GM13977 (cell line): ENCODE data around the gene HLA-DPA1.

Source experiments
- DNase-seq: peaks from one replicate; pipeline ENCODE4 v3.0.0; 2012; ENCODE audit warnings: low spot score
- in situ Hi-C: fragments of 300-500 bp; cut with MboI; formaldehyde crosslinking; loops from one replicate; pipeline ENCODE4 v1.12.0; 2022; ENCODE audit warnings: low sequenced_read_pairs, low pct_unique_long_range_greater_than_20kb, mixed read lengths, inconsistent platforms; ENCODE audit not compliant: unreplicated experiment
- TF ChIP-seq, protein P1 (sequence below): IDR thresholded peaks from 2 replicates; pipeline ENCODE4 v1.5.1; 2012; ENCODE audit warnings: mild to moderate bottlenecking, control low read depth; ENCODE audit not compliant: insufficient read depth; ENCODE audit errors: extremely low read depth, missing control alignments

HLA-DPA1 gene

DNA sequence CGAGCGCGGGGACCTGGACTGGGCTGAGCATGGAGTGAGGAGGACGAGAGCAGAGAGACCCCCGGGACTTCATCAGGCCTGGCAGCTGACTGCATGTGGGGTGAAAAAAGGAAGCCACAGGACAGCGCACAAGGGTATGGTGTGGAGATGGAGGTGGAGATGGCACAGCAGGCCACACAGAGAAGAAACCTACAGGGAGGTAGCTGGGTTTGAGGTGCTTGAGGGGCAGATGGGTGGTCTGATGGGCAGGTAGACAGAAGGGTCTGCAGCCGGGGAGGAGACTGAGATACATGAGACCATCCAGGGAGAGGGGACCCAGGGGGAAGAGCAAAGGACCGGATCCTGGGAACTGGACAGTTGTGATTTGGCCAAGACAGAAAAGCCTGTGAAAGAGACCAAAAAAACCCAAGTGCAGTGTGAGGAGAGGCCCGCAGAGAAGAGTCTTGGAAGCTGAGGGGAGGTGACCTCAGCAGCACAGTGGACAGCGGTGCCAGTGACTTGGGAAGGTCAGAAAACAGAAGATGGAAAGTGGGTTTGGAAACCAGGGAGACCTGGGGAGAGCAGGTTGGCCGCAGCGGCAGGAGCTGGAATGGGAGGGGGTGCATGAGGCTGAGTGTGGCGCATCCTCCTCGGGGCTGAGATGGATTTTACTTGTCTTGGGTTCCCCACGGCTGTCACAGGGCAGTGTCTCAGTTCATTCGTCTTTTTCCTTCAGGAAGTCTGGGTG, 7.8 kb upstream of the HLA-DPA1 start:
- no peak for DNase-seq
- in situ Hi-C loops = no loop called here
- TF ChIP-seq, protein P1, sequence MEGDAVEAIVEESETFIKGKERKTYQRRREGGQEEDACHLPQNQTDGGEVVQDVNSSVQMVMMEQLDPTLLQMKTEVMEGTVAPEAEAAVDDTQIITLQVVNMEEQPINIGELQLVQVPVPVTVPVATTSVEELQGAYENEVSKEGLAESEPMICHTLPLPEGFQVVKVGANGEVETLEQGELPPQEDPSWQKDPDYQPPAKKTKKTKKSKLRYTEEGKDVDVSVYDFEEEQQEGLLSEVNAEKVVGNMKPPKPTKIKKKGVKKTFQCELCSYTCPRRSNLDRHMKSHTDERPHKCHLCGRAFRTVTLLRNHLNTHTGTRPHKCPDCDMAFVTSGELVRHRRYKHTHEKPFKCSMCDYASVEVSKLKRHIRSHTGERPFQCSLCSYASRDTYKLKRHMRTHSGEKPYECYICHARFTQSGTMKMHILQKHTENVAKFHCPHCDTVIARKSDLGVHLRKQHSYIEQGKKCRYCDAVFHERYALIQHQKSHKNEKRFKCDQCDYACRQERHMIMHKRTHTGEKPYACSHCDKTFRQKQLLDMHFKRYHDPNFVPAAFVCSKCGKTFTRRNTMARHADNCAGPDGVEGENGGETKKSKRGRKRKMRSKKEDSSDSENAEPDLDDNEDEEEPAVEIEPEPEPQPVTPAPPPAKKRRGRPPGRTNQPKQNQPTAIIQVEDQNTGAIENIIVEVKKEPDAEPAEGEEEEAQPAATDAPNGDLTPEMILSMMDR = no peak

DNA sequence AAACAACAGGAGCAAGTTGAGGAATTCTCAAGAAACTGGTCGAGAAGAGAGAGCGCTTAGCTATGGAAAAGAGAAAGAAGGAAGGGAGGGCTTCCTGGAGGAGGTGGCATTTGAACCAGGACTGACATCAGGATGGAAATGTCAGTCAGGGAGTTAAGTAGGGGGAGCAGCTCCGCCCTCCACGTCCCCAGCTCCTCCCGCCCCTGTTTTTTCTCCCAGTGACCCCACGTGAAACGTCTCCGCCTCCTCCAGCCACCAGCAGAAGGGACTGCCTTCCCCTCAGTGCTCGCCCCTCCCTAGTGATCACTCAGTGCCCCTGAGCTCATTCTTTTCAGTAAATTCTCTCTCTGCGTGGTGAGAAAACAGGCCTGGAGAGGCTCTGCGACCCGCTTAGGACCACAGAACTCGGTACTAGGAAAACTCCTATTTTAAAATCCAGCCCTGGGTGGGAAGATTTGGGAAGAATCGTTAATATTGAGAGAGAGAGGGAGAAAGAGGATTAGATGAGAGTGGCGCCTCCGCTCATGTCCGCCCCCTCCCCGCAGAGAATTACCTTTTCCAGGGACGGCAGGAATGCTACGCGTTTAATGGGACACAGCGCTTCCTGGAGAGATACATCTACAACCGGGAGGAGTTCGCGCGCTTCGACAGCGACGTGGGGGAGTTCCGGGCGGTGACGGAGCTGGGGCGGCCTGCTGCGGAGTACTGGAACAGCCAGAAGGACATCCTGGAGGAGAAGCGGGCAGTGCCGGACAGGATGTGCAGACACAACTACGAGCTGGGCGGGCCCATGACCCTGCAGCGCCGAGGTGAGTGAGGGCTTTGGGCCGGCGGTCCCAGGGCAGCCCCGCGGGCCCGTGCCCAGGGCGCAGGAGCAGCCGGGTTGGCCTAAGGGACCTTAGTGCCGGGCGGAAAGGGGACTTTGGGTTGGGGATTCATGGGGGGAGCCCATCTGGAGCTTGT, 7.0 kb upstream of the HLA-DPA1 start:
- TF ChIP-seq, protein P1 = no peak
- no peak for DNase-seq
- in situ Hi-C loops = no loop called here

GRCh38 chr6:33079580-33079979, 6.1 kb upstream of the HLA-DPA1 start:
- no peak for DNase-seq
- TF ChIP-seq, protein P1 = no peak
- in situ Hi-C loops = no loop called here

DNA sequence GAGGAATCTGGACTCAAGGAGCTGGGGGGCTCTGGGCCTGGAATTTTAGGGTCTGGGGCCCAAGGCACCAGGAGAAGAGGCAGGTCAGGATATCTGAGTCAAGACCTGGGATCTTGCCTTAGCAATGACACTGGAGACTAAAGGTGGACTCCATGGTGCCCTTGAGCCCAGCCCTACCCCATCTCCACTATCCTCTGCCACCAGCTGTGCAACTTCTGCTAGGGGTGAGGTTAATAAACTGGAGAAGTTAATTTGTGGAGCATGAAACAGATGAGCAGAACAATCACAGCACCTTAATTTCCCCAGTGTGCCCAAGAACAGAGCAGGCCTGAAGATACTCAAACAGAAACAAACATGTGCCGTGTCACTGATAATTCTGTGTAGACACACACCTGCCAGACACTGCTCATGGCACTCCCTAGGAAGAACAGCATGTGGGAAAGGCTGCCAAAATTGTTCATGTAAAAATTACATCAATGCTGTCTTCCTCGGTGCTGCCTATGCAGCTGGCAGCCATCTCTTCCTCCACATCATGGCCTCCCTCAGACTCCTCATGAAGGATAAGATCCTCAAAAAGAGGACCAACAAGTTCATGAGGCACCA, 5.6 kb upstream of the HLA-DPA1 start:
- in situ Hi-C loops = no loop called here
- DNase-seq = no peak
- TF ChIP-seq, protein P1 = no peak

DNA sequence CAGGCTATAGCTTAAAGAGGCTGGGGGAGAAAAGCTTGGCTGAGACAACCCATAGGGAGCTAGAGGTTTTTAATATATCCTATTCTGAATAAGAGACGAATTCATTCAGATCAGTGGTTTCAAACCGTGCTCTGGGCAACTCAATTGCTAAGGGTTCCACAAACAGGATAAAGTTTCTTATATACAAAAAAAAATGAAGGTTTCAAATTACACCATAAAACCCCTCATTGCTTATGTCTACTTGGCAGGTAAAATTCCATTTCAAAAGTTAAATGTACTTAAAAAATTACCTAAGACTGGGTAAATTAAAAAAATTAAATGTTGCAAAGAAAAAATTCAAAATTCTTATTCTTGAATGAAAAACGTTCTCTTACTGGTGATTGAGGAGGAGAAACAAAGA, 5.0 kb upstream of the HLA-DPA1 start:
- no peak for DNase-seq
- in situ Hi-C loops = no loop called here
- TF ChIP-seq, protein P1 = no peak

GRCh38 chr6:33077908-33078307, 4.5 kb upstream of the HLA-DPA1 start:
- TF ChIP-seq, protein P1 = no peak
- in situ Hi-C loops = no loop called here

More at GRCh38 chr6:33077908-33078307, 4.5 kb upstream of the HLA-DPA1 start:
- DNase-seq = no peak
